ENCODE data around the gene GSN. TPM values are rescaled to one million over a fixed set of nuclear protein-coding genes. Genes with fewer than 3 reads are reported as not detected.

Gene GSN
- total RNA-seq, 2 donors from 2014 or later: 57.0 to 77.2 TPM

- peak overlapping the region; percentile 60 for H3K27ac Mint-ChIP-seq
- H3K36me3 ChIP-seq (ENCODE audit: control insufficient read depth, insufficient read depth, low read length): no peaks in the 10 kb centered on the region
- peak overlapping the region; percentile 66 for H3K4me3 ChIP-seq (ENCODE audit: low read length)
- H3K9me3 Mint-ChIP-seq: peaks cover 7% of the 10 kb centered on the region
- DNase-seq: no peak
- peak overlapping the region; percentile 12 for H3K9ac ChIP-seq (ENCODE audit: extremely low read depth, low read length, poor library complexity, severe bottlenecking)
- peak overlapping the region; percentile 11 for H3K27ac ChIP-seq (ENCODE audit: low read depth, low read length)
- peaks cover 45% of the 10 kb centered on the region for H3K4me1 Mint-ChIP-seq
- H3K9me3 ChIP-seq (ENCODE audit: control insufficient read depth, low read length): no peaks in the 10 kb centered on the region
- no peak for TF ChIP-seq CTCF (conservative IDR thresholded peaks at IDR 0.05)
- no peaks in the 10 kb centered on the region for H3K36me3 Mint-ChIP-seq (ENCODE audit: low read depth)
- peaks cover 8% of the 10 kb centered on the region for H3K4me1 ChIP-seq (ENCODE audit: control insufficient read depth, insufficient read depth, low read length)
- 64 to 75% methylated on average over 3 to 4 of the region's 4 CpGs for WGBS, 2 experiments (ENCODE audit: insufficient coverage in 1 of 2, insufficient read length in 1 of 2)
- peaks cover 16% of the 10 kb centered on the region for H3K27me3 Mint-ChIP-seq (ENCODE audit: insufficient read depth)
- peak overlapping the region; percentile 64 for H3K4me3 Mint-ChIP-seq
- peaks cover 13% of the 10 kb centered on the region for H3K27me3 ChIP-seq (ENCODE audit: control insufficient read depth, insufficient read depth, low read length, poor library complexity, severe bottlenecking)
Observed at GRCh38 chr9:121367306-121368137, 99.6 kb downstream of the GSN start.

- H3K9ac ChIP-seq (ENCODE audit: extremely low read depth, low read length, poor library complexity, severe bottlenecking): peak overlapping the region; percentile 12
- peaks cover 7% of the 10 kb centered on the region for H3K9me3 Mint-ChIP-seq
- no peak for DNase-seq
- no peaks in the 10 kb centered on the region for H3K36me3 Mint-ChIP-seq (ENCODE audit: low read depth)
- H3K27ac Mint-ChIP-seq: peak overlapping the region; percentile 60
- H3K4me3 ChIP-seq (ENCODE audit: low read length): peak overlapping the region; percentile 66
- H3K4me1 ChIP-seq (ENCODE audit: control insufficient read depth, insufficient read depth, low read length): peaks cover 11% of the 10 kb centered on the region
- WGBS, 2 experiments (ENCODE audit: insufficient coverage in 1 of 2, insufficient read length in 1 of 2): 33% methylated on average over 1 of the region's 1 CpG; no CpG with 5 or more reads in 1 of the 2 experiments
- H3K27me3 Mint-ChIP-seq (ENCODE audit: insufficient read depth): peaks cover 16% of the 10 kb centered on the region
- peak overlapping the region; percentile 64 for H3K4me3 Mint-ChIP-seq
- TF ChIP-seq CTCF (conservative IDR thresholded peaks at IDR 0.05): no peak
- no peaks in the 10 kb centered on the region for H3K36me3 ChIP-seq (ENCODE audit: control insufficient read depth, insufficient read depth, low read length)
- H3K4me1 Mint-ChIP-seq: peaks cover 45% of the 10 kb centered on the region
- H3K27me3 ChIP-seq (ENCODE audit: control insufficient read depth, insufficient read depth, low read length, poor library complexity, severe bottlenecking): peaks cover 13% of the 10 kb centered on the region
- no peaks in the 10 kb centered on the region for H3K9me3 ChIP-seq (ENCODE audit: control insufficient read depth, low read length)
- no peak overlapping the region for H3K27ac ChIP-seq (ENCODE audit: low read depth, low read length)
Observed at GRCh38 chr9:121368138-121368522, 100.2 kb downstream of the GSN start.

GRCh38 chr9:121368745-121369144 lies 100.8 kb downstream of the GSN start:
- H3K27ac ChIP-seq (ENCODE audit: low read depth, low read length): no peak overlapping the region
- DNase-seq: no peak

More at GRCh38 chr9:121368745-121369144, 100.8 kb downstream of the GSN start:
- no peaks in the 10 kb centered on the region for H3K36me3 Mint-ChIP-seq (ENCODE audit: low read depth)
- H3K27me3 Mint-ChIP-seq (ENCODE audit: insufficient read depth): peaks cover 16% of the 10 kb centered on the region
- H3K9me3 Mint-ChIP-seq: peaks cover 7% of the 10 kb centered on the region
- H3K4me3 ChIP-seq (ENCODE audit: low read length): peak overlapping the region; percentile 20
- H3K36me3 ChIP-seq (ENCODE audit: control insufficient read depth, insufficient read depth, low read length): no peaks in the 10 kb centered on the region
- no peaks in the 10 kb centered on the region for H3K9me3 ChIP-seq (ENCODE audit: control insufficient read depth, low read length)
- peak overlapping the region; percentile 64 for H3K4me3 Mint-ChIP-seq
- H3K9ac ChIP-seq (ENCODE audit: extremely low read depth, low read length, poor library complexity, severe bottlenecking): no peak overlapping the region
- H3K4me1 Mint-ChIP-seq: peaks cover 50% of the 10 kb centered on the region
- H3K27me3 ChIP-seq (ENCODE audit: control insufficient read depth, insufficient read depth, low read length, poor library complexity, severe bottlenecking): peaks cover 13% of the 10 kb centered on the region
- 92 to 97% methylated on average over 5 to 7 of the region's 8 CpGs for WGBS, 2 experiments (ENCODE audit: insufficient coverage in 1 of 2, insufficient read length in 1 of 2)
- H3K4me1 ChIP-seq (ENCODE audit: control insufficient read depth, insufficient read depth, low read length): peaks cover 16% of the 10 kb centered on the region
- no peak for TF ChIP-seq CTCF (conservative IDR thresholded peaks at IDR 0.05)
- H3K27ac Mint-ChIP-seq: no peak overlapping the region

Measured in endodermal cell (in vitro differentiated cells).